A204.1 (cell line): Measurements from ENCODE around the gene TMOD4.
"Not testable (repeated sequence)": the region's sequence is repeated elsewhere in the genome, so short reads cannot be mapped to it uniquely, and the experiment has no call there.

Experiments used
- FAIRE-seq: peaks from 2 replicates; lab custom pipeline; 2012; peaks lifted over from hg19 to GRCh38; lab: Jason Lieb, UNC

The TMOD4 gene

GRCh38 chr1:151175863-151176262, at the start of gene TMOD4:
TMOD4 (minus strand) TSS chr1:151175981; CDS start chr1:151174875, 1,106 bp downstream.
- FAIRE-seq: no peak

GRCh38 chr1:151222130-151222529, 46.3 kb upstream of the TMOD4 start:
- FAIRE-seq: no peak

- FAIRE-seq: no peak
These were observed 45.8 kb upstream of the TMOD4 start for GRCh38 chr1:151221616-151222015.

GRCh38 chr1:151213560-151213959, 37.8 kb upstream of the TMOD4 start:
- no peak for FAIRE-seq

GRCh38 chr1:151211972-151212705, 36.4 kb upstream of the TMOD4 start:
- FAIRE-seq: no peak

- no peak for FAIRE-seq
These were observed 35.0 kb upstream of the TMOD4 start for GRCh38 chr1:151210830-151211229.

- FAIRE-seq: not testable (repeated sequence)
These were observed 29.7 kb upstream of the TMOD4 start for GRCh38 chr1:151205381-151205965.

- FAIRE-seq: no peak
These were observed 24.2 kb upstream of the TMOD4 start for GRCh38 chr1:151199873-151200581.

GRCh38 chr1:151198254-151199127, 22.7 kb upstream of the TMOD4 start, which contains the start of gene PIP5K1A:
PIP5K1A (plus strand) TSS chr1:151198552; CDS start chr1:151198997, 445 bp downstream.
- peak; percentile 90 for FAIRE-seq

GRCh38 chr1:151197863-151198253, 22.1 kb upstream of the TMOD4 start:
- FAIRE-seq: no peak

GRCh38 chr1:151196292-151196800, 20.6 kb upstream of the TMOD4 start:
- peak; percentile 83 for FAIRE-seq

GRCh38 chr1:151194894-151195594, 19.3 kb upstream of the TMOD4 start:
- FAIRE-seq: peak; percentile 34

- FAIRE-seq: no peak
These were observed 18.1 kb upstream of the TMOD4 start for GRCh38 chr1:151193856-151194255.

- no peak for FAIRE-seq
These were observed 17.5 kb upstream of the TMOD4 start for GRCh38 chr1:151193304-151193703.

GRCh38 chr1:151192047-151192446, 16.3 kb upstream of the TMOD4 start:
- FAIRE-seq: no peak

- FAIRE-seq: no peak
These were observed 14.1 kb upstream of the TMOD4 start, which contains the start of gene VPS72 for GRCh38 chr1:151189637-151190445. VPS72 (minus strand) TSS chr1:151190197; CDS start chr1:151190121, 76 bp downstream.

- FAIRE-seq: not testable (repeated sequence)
These were observed 12.9 kb upstream of the TMOD4 start for GRCh38 chr1:151188667-151189066.

- no peak for FAIRE-seq
These were observed 11.4 kb upstream of the TMOD4 start for GRCh38 chr1:151187205-151187604.

GRCh38 chr1:151184211-151184610, 8.4 kb upstream of the TMOD4 start:
- no peak for FAIRE-seq

- no peak for FAIRE-seq
These were observed 799 bp upstream of the TMOD4 start for GRCh38 chr1:151176514-151177045.
